IMR-90 (cell line): Measurements from ENCODE around the gene MASP2. TPM values are rescaled to one million over a fixed set of nuclear protein-coding genes. Genes with fewer than 3 reads are reported as not detected.

Source experiments
- ATAC-seq: fragments of 200-7000 bp; cut with Tn5 transposase; 2 replicates; pipeline ENCODE4 v1.9.1; 2020; ENCODE audit warnings: low read depth, mild to moderate bottlenecking, moderate library complexity
- Bru-seq: library from RNA; stranded (reverse); fragments of 400-500 nt; gene quantifications from one replicate; lab custom pipeline; 2021; lab: Mats Ljungman, UMichigan
- BruChase-seq, 2 experiments: library from RNA; stranded (reverse); fragments of 400-500 nt; gene quantifications; one replicate each; lab custom pipeline; 2021; lab: Mats Ljungman, UMichigan
- BruUV-seq: library from RNA; stranded (reverse); fragments of 400-500 nt; replicated peaks from 2 replicates; lab custom pipeline; 2021; lab: Mats Ljungman, UMichigan
- CTCF ChIA-PET: fragments of 300-600 bp; formaldehyde crosslinking; extraction: SDS; loops from one replicate; lab custom pipeline; 2021; ENCODE audit warnings: antibody characterized with exemption; lab: Yijun Ruan, JAX
- POLR2A ChIA-PET: fragments of 300-600 bp; sonication (Branson Sonifier 250); formaldehyde crosslinking; loops from one replicate; lab custom pipeline; 2022; ENCODE audit warnings: antibody characterized with exemption; ENCODE audit not compliant: unreplicated experiment; lab: Charles Lee
- DNase-seq: peaks from one replicate; pipeline ENCODE4 v3.0.0; 2013
- H2AFZ ChIP-seq: replicated peaks from 2 replicates; pipeline ENCODE3; 2013; ENCODE audit warnings: low read length, mild to moderate bottlenecking; ENCODE audit not compliant: poor library complexity
- H2AK5ac ChIP-seq: 2 replicates; pipeline ENCODE4 v1.6.1; 2013; ENCODE audit warnings: low read depth, low read length, inconsistent platforms
- H2AK9ac ChIP-seq: replicated peaks from 2 replicates; pipeline ENCODE3; 2013; ENCODE audit warnings: mild to moderate bottlenecking, low read depth, low read length, moderate library complexity; ENCODE audit not compliant: poor library complexity
- H2BK120ac ChIP-seq: 2 replicates; pipeline ENCODE4 v1.6.1; 2013; ENCODE audit warnings: low read depth, low read length, inconsistent platforms
- H2BK15ac ChIP-seq: 3 replicates; pipeline ENCODE4 v1.6.1; 2013; ENCODE audit warnings: low read depth, low read length, inconsistent platforms
- H2BK20ac ChIP-seq: 2 replicates; pipeline ENCODE4 v1.6.1; 2013; ENCODE audit warnings: low read depth, mild to moderate bottlenecking, inconsistent platforms, low read length, moderate library complexity
- H2BK5ac ChIP-seq: 2 replicates; pipeline ENCODE4 v1.6.1; 2013; ENCODE audit warnings: mild to moderate bottlenecking, low read depth, low read length, inconsistent platforms; ENCODE audit not compliant: poor library complexity, severe bottlenecking
- H3K14ac ChIP-seq: replicated peaks from 2 replicates; pipeline ENCODE4 v1.6.1; 2013; ENCODE audit warnings: low read depth, low read length, inconsistent platforms
- H3K18ac ChIP-seq: 2 replicates; pipeline ENCODE4 v1.6.1; 2013; ENCODE audit warnings: low read depth, low read length, control low read depth
- H3K23ac ChIP-seq: 2 replicates; pipeline ENCODE4 v1.6.1; 2013; ENCODE audit warnings: low read depth, low read length, inconsistent platforms
- H3K27ac ChIP-seq: 2 replicates; pipeline ENCODE4 v1.5.1; 2013; ENCODE audit warnings: mild to moderate bottlenecking, control low read depth, low read length; ENCODE audit not compliant: insufficient read depth
- H3K27me3 ChIP-seq: 2 replicates; pipeline ENCODE4 v1.6.1; 2013; ENCODE audit warnings: low read length; ENCODE audit not compliant: control insufficient read depth, insufficient read depth
- H3K36me3 ChIP-seq: 2 replicates; pipeline ENCODE4 v1.6.1; 2013; ENCODE audit warnings: low read length, mixed read lengths; ENCODE audit not compliant: control insufficient read depth, insufficient read depth
- H3K4ac ChIP-seq: 2 replicates; pipeline ENCODE4 v1.6.1; 2013; ENCODE audit warnings: low read depth, low read length, inconsistent platforms
- H3K4me1 ChIP-seq: 2 replicates; pipeline ENCODE4 v1.6.1; 2013; ENCODE audit warnings: low read length, mixed read lengths; ENCODE audit not compliant: control insufficient read depth, insufficient read depth
- H3K4me2 ChIP-seq: 2 replicates; pipeline ENCODE4 v1.6.1; 2013; ENCODE audit warnings: low read depth, mild to moderate bottlenecking, control low read depth, low read length, moderate library complexity
- H3K4me3 ChIP-seq: 2 replicates; pipeline ENCODE4 v1.5.1; 2013; ENCODE audit warnings: low read depth, mild to moderate bottlenecking, control low read depth, low read length, moderate library complexity; ENCODE audit not compliant: insufficient read depth
- H3K56ac ChIP-seq: 2 replicates; pipeline ENCODE4 v1.6.1; 2013; ENCODE audit warnings: low read length, inconsistent platforms; ENCODE audit not compliant: insufficient read depth; ENCODE audit errors: extremely low read depth
- H3K79me1 ChIP-seq, 2 experiments: 2 replicates each; pipeline ENCODE4 v1.6.1; 2013; ENCODE audit warnings: low read length in 2 of 2, inconsistent platforms in 1 of 2, low read depth in 1 of 2
- H3K9ac ChIP-seq: 2 replicates; pipeline ENCODE4 v1.6.1; 2013; ENCODE audit warnings: low read depth, low read length, control low read depth
- H3K9me1 ChIP-seq: 2 replicates; pipeline ENCODE4 v1.6.1; 2013; ENCODE audit warnings: low read length, inconsistent platforms; ENCODE audit not compliant: insufficient read depth
- H3K9me3 ChIP-seq: 2 replicates; pipeline ENCODE4 v1.6.1; 2013; ENCODE audit warnings: low read length; ENCODE audit not compliant: control insufficient read depth, insufficient read depth
- H4K20me1 ChIP-seq: 2 replicates; pipeline ENCODE4 v1.6.1; 2013; ENCODE audit warnings: low read length, inconsistent platforms; ENCODE audit not compliant: insufficient read depth
- H4K5ac ChIP-seq: 2 replicates; pipeline ENCODE4 v1.6.1; 2013; ENCODE audit warnings: mild to moderate bottlenecking, low read depth, low read length, control low read depth
- H4K8ac ChIP-seq, 2 experiments: 2 replicates each; pipeline ENCODE4 v1.6.1; 2013; ENCODE audit warnings: low read depth in 2 of 2, low read length in 2 of 2, control low read depth in 1 of 2, inconsistent platforms in 1 of 2
- H4K91ac ChIP-seq: 2 replicates; pipeline ENCODE4 v1.6.1; 2013; ENCODE audit warnings: low read depth, low read length, inconsistent platforms; ENCODE audit not compliant: insufficient read depth
- CEBPB ChIP-seq: IDR thresholded peaks from 2 replicates; pipeline ENCODE4 v1.6.1; 2012; ENCODE audit warnings: low read depth, low read length, improper control_type of control experiment
- CHD1 ChIP-seq: IDR thresholded peaks from 2 replicates; pipeline ENCODE4 v1.6.1; 2012; ENCODE audit warnings: low read depth, low read length, improper control_type of control experiment
- ELK1 ChIP-seq: fragments of 150-350 bp; IDR thresholded peaks from 2 replicates; pipeline ENCODE4 v1.6.1; 2016; ENCODE audit warnings: low read depth, mild to moderate bottlenecking, low read length, moderate library complexity, borderline replicate concordance
- FOS ChIP-seq: fragments of 150-350 bp; IDR thresholded peaks from 2 replicates; pipeline ENCODE4 v1.6.1; 2016; ENCODE audit warnings: low read depth, low read length
- MAFK ChIP-seq: IDR thresholded peaks from 2 replicates; pipeline ENCODE4 v1.6.1; 2012; ENCODE audit warnings: low read depth, low read length, improper control_type of control experiment
- MAZ ChIP-seq: IDR thresholded peaks from 2 replicates; pipeline ENCODE4 v1.6.1; 2012; ENCODE audit warnings: low read depth, mild to moderate bottlenecking, low read length, improper control_type of control experiment, moderate library complexity, borderline replicate concordance
- MXI1 ChIP-seq: IDR thresholded peaks from 2 replicates; pipeline ENCODE4 v1.6.1; 2012; ENCODE audit warnings: low read depth, mild to moderate bottlenecking, low read length, moderate library complexity, borderline replicate concordance
- RAD21 ChIP-seq: IDR thresholded peaks from 2 replicates; pipeline ENCODE4 v1.6.1; 2012; ENCODE audit warnings: low read length, improper control_type of control experiment
- RFX5 ChIP-seq: IDR thresholded peaks from 2 replicates; pipeline ENCODE4 v1.8.0; 2012; ENCODE audit warnings: low read depth, mild to moderate bottlenecking, low read length, moderate library complexity
- SMC3 ChIP-seq: fragments of 150-350 bp; IDR thresholded peaks from 2 replicates; pipeline ENCODE4 v1.6.1; 2016; ENCODE audit warnings: low read depth, mild to moderate bottlenecking, antibody characterized with exemption, low read length, moderate library complexity
- WGBS, 2 experiments: methylation state at CpG; one replicate each; pipeline versions ENCODE4 v1.1.5 to v1.1.7; 2013; ENCODE audit warnings: missing lambda C conversion rate in 2 of 2; ENCODE audit not compliant: insufficient read length in 1 of 2; ENCODE audit errors: extremely low coverage in 2 of 2; 5-methylcytosine and 5-hydroxymethylcytosine counted together
- dilution Hi-C: fragments of 300-500 bp; cut with HindIII; formaldehyde crosslinking; loops from one replicate; pipeline ENCODE4 v1.14.3; 2018; ENCODE audit warnings: low sequenced_read_pairs; ENCODE audit not compliant: unreplicated experiment
- in situ Hi-C: fragments of 300-500 bp; cut with MboI; formaldehyde crosslinking; loops from 3 replicates; pipeline ENCODE4 v1.14.3; 2019; ENCODE audit warnings: low sequenced_read_pairs, inconsistent platforms, mixed read lengths
- intact Hi-C: fragments of 100-400 bp; cut with micrococcal nuclease; formaldehyde crosslinking; loops from 2 replicates; pipeline ENCODE4 v1.10.0; 2022
- long read RNA-seq: library from polyadenylated mRNA; unstranded; transcript quantifications from one replicate; pipeline ENCODE4 v2.0.0, GENCODE V29; 2021; ENCODE audit not compliant: unreplicated experiment
- polyA plus RNA-seq, 3 experiments: library from polyadenylated mRNA; depleted of rRNA; stranded (reverse); fragments of >200 nt; gene quantifications; 2 replicates each; pipeline ENCODE4 v1.2.3, GENCODE V29; 2012; ENCODE audit warnings: low replicate concordance in 1 of 3
- total RNA-seq: library from RNA; depleted of rRNA; stranded (reverse); fragments of >200 nt; gene quantifications from 2 replicates; pipeline ENCODE4 v1.2.3, GENCODE V29; 2012; rRNA removed
- TF ChIP-seq, protein P1 (sequence below): fragments of 150-350 bp; IDR thresholded peaks from 2 replicates; pipeline ENCODE4 v1.6.1; 2017; ENCODE audit warnings: mild to moderate bottlenecking, antibody characterized with exemption, low read length, low read depth
- TF ChIP-seq, protein P2 (sequence below): conservative IDR thresholded peaks from 2 replicates; pipeline ENCODE4 v1.5.1; 2012; ENCODE audit warnings: mild to moderate bottlenecking, low read depth, low read length, improper control_type of control experiment

The MASP2 gene
- total RNA-seq, result not detected in 2 replicates
- polyA plus RNA-seq (2012; rRNA removed), result 0.03 and 0.04 TPM in 2 replicates
- 0.01 TPM in 1 of 2 replicates, not detected in the other for polyA plus RNA-seq (2012; cell fraction: cytosol; rRNA removed)
- 0.13 and 0.34 TPM in 2 replicates for polyA plus RNA-seq (2012; cell fraction: nucleus; rRNA removed; ENCODE audit: low replicate concordance)
- Bru-seq, nascent RNA, result percentile 6 among the genes with signal in this experiment
- percentile 15 among the genes with signal in this experiment for BruChase-seq, experiment 1, labeled RNA remaining after a 6-hour chase
- percentile 8 among the genes with signal in this experiment for BruChase-seq, experiment 2, labeled RNA remaining after a 2-hour chase
- long read RNA-seq, partial matches to known transcripts, result 0 of 1 reads
- long read RNA-seq, other reads (novel, unspliced or antisense), result 1 of 1 reads

- Histone ChIP-seq H2AK9ac (no peak within 1 kb of the TSS), H3K4me3 (no peak within 1 kb of the TSS), H2AFZ (peak within 1 kb of the TSS; percentile 33), H3K27me3 (no peaks in the 10 kb centered on the region; the same call in 1 of the 2 replicates), H4K91ac (no peak within 1 kb of the TSS), H2BK5ac (no peak within 1 kb of the TSS), H3K27ac (no peak within 1 kb of the TSS), H2BK20ac (no peak within 1 kb of the TSS), H2BK120ac (no peak within 1 kb of the TSS), H3K56ac (no peak within 1 kb of the TSS), H3K79me1 (no peaks in the 10 kb centered on the region), H3K4me1 (no peaks in the 10 kb centered on the region), H3K14ac (no peak within 1 kb of the TSS), H3K4me2 (no peak within 1 kb of the TSS), H3K18ac (no peak within 1 kb of the TSS), H3K23ac (no peak within 1 kb of the TSS), H3K36me3 (no peaks in the 10 kb centered on the region), H4K8ac (no peak within 1 kb of the TSS), H3K9ac (no peak within 1 kb of the TSS), H3K9me3 (no peaks in the 10 kb centered on the region), H4K5ac (no peak within 1 kb of the TSS), H3K4ac (no peak within 1 kb of the TSS), H2BK15ac (no peak within 1 kb of the TSS), H4K20me1 (no peaks in the 10 kb centered on the region), H3K9me1 (no peaks in the 10 kb centered on the region), H2AK5ac (no peak within 1 kb of the TSS)
- no peak for ATAC-seq
- dilution Hi-C loops, result no loop called here
- intact Hi-C loops, result no loop called here
- ChIA-PET POLR2A (no interaction called here), CTCF (interaction anchor here (0.8 to 1.6 kb wide), 2 partner anchors 9 kb away, joined by 3 to 5 read pairs; no protein-coding TSS in a partner anchor)
- DNase-seq, result no peak
- 97% methylated on average over 6 of the region's 28 CpGs; no CpG with 5 or more reads in 1 of the 2 experiments for WGBS, 2 experiments
- no TSS peak for BruUV-seq
- in situ Hi-C loops, result no loop called here
- TF ChIP-seq RFX5 (no peak), MAFK (no peak), MXI1 (no peak), FOS (no peak), CEBPB (no peak), SMC3 (no peak), MAZ (no peak), RAD21 (no peak), CHD1 (no peak), ELK1 (no peak)
- TF ChIP-seq, protein P1, sequence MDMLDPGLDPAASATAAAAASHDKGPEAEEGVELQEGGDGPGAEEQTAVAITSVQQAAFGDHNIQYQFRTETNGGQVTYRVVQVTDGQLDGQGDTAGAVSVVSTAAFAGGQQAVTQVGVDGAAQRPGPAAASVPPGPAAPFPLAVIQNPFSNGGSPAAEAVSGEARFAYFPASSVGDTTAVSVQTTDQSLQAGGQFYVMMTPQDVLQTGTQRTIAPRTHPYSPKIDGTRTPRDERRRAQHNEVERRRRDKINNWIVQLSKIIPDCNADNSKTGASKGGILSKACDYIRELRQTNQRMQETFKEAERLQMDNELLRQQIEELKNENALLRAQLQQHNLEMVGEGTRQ, result no peak
- TF ChIP-seq, protein P2, sequence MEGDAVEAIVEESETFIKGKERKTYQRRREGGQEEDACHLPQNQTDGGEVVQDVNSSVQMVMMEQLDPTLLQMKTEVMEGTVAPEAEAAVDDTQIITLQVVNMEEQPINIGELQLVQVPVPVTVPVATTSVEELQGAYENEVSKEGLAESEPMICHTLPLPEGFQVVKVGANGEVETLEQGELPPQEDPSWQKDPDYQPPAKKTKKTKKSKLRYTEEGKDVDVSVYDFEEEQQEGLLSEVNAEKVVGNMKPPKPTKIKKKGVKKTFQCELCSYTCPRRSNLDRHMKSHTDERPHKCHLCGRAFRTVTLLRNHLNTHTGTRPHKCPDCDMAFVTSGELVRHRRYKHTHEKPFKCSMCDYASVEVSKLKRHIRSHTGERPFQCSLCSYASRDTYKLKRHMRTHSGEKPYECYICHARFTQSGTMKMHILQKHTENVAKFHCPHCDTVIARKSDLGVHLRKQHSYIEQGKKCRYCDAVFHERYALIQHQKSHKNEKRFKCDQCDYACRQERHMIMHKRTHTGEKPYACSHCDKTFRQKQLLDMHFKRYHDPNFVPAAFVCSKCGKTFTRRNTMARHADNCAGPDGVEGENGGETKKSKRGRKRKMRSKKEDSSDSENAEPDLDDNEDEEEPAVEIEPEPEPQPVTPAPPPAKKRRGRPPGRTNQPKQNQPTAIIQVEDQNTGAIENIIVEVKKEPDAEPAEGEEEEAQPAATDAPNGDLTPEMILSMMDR, result no peak
Observed at GRCh38 chr1:11046625-11047365, at the start of gene MASP2. TSS of gene MASP2 (minus strand) at chr1:11047239. CDS start at chr1:11047207, 32 bp downstream.
